GM12891 (cell line): ENCODE data around the gene LCN6.

Experiments
- DNase-seq: peaks from one replicate; pipeline ENCODE4 v3.0.0; 2011; ENCODE audit warnings: low spot score; ENCODE audit not compliant: insufficient read length
- FAIRE-seq: peaks from 2 replicates; lab custom pipeline; 2011; peaks lifted over from hg19 to GRCh38; lab: Jason Lieb, UNC
- PAX5 ChIP-seq: IDR thresholded peaks from 2 replicates; pipeline ENCODE4 v1.6.1; 2011; ENCODE audit warnings: low read length, moderate library complexity, mild to moderate bottlenecking; ENCODE audit not compliant: insufficient read depth, severe bottlenecking
- POLR2A ChIP-seq: IDR thresholded peaks from 2 replicates; pipeline ENCODE4 v1.6.1; 2011; ENCODE audit warnings: low read depth, low read length, control low read depth
- POLR2AphosphoS5 ChIP-seq: IDR thresholded peaks from 2 replicates; pipeline ENCODE4 v1.6.1; 2011; ENCODE audit warnings: low read depth, low read length, control low read depth
- POU2F2 ChIP-seq: IDR thresholded peaks from 2 replicates; pipeline ENCODE4 v1.6.1; 2011; ENCODE audit warnings: low read depth, mild to moderate bottlenecking, control low read depth, low read length, moderate library complexity
- SPI1 ChIP-seq: IDR thresholded peaks from 2 replicates; pipeline ENCODE4 v1.6.1; 2011; ENCODE audit warnings: low read depth, low read length, control low read depth
- TAF1 ChIP-seq: IDR thresholded peaks from 2 replicates; pipeline ENCODE4 v1.6.1; 2011; ENCODE audit warnings: low read depth, low read length, control low read depth

LCN6 gene

DNA sequence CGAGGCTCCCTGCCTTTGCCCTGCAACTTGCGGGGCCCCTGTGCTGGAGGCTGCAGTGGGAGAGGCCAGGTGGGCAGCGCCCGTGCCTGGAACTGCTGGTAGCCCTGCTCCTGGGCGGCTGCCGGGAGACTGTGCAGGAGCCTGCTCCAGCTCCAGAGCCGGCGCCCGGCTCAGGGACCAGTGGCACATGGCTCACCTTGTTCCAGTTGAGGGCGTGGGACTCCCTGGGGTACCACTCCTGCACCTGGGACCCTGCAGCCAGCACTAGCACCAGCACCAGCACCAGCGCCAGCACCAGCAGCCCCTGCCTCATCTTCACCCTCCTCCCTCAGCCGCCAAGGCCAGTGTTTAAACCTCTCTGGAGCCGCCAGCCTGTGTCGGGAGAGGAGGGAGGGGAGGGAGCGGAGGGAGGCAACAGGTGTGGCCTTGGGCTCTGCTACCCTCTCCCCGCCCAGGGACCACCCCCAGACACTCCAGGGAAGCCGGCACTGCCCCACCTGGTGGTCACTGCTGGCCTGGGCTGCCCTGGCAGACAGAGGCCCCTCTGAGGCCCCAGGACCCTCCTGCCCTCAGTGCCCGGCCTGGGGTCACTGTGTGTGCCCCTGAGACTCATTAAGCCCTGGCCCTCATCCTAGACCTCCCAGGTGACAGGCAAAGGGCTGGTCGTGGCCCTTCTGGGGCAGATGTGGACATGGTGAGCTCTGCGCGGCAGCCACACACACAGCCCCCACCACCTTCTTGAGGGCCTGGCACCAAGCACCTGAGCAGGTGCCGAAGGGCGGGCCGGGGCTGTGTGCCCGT is 5.5 kb downstream of the LCN6 start, which contains the start of gene LCN10:
TSS of gene LCN10 (minus strand) at position 350 of the 801 bp plus-strand sequence. CDS start at position 313, 37 bp downstream.
- no peak for FAIRE-seq
- TF ChIP-seq POLR2AphosphoS5 (no peak), PAX5 (no peak), POLR2A (no peak), TAF1 (no peak), SPI1 (no peak), POU2F2 (no peak)
- DNase-seq = no peak

DNA sequence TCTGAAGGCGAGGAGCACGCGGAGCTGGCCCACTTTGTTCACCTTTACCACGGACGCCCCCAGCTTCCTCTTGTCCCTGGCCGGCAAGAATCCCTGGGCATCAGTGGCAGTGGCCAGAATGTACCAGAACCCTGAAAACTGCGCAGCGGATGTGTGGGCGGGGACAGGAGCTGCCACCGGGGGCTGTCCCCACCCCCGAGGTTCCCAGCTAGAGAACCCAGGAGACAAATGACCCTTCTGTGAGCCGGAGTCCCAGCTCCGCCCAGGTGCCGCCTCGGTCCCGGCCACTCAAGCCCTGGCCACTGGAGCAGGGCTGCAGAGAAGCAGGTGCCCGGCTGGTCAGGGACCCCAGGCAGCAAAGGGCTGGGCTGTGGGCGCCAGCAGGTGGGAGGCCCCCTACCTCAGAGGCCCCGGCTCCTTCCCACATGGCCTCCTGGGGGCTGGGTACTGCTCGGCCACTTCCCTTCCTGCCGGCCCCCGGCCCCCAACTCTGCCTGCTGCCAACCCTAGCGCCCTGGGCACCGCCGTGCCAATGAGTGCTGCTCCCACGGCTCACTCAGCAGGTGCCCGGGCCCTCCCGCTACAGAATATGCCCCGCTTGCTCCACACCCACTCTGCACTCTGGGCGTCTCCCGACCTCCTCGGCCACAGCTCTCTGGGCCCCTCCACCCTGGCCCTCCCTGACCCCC is 6.3 kb downstream of the LCN6 start:
- DNase-seq (no peak), FAIRE-seq (peak; percentile 41)
- TF ChIP-seq POU2F2 = no peak
- TF ChIP-seq TAF1 = no peak
- TF ChIP-seq POLR2A = no peak
- no peak for TF ChIP-seq PAX5
- no peak for TF ChIP-seq POLR2AphosphoS5
- no peak for TF ChIP-seq SPI1

DNA sequence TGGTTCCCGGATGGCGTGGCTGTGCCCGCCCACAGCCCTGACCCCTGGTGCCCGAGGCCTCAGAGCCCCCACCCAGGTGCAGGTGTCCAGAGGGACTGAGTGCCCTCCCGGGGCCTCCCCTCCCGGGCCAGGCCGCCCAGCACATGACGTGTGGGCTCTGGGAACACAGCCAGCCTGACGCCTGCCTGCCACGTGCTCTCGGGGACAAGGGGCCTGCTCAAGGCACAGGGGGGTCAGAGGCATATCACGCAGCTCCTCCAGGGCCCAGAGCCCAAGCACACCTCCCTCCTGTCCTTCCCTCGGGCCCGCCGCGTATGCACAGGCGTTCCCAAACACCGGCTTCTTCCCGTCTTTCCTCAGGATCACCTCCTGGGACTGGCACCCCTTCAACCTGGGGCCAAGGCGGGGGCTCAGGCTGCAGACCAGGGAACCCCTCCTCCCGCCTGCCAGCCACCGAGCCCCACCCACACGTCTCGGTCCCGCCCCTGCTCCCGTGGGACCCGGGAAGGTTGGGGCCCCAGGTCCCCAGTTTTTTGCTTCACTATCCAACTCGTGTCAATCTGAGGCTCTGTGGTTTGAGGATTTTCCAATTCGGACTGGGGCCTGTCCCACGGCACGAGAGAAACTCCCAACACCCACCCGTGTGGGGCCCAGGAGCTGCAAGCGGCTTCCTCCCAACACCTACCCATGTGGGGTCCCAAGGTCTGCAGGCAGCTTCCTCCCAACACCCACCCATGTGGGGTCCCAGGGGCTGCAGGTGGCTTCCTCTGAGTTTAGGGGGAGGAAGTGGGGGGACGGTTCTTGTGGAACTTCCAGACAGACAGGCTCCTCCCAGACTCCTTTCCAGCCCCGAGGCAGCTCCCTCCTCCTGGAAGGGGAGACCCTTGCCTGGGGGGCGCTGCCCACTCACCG is 7.1 kb downstream of the LCN6 start:
- TF ChIP-seq POLR2AphosphoS5 (no peak), POU2F2 (no peak), TAF1 (no peak), PAX5 (no peak), SPI1 (no peak; the same call in 1 of the 2 replicates)
- FAIRE-seq = no peak
- DNase-seq = no peak

- TF ChIP-seq POLR2A = no peak
- TF ChIP-seq SPI1 = no peak
- TF ChIP-seq PAX5 = no peak
- no peak for TF ChIP-seq POU2F2
- TF ChIP-seq TAF1 = no peak
- TF ChIP-seq POLR2AphosphoS5 = no peak
- FAIRE-seq = no peak
- DNase-seq = no peak
These were observed 7.8 kb downstream of the LCN6 start for GRCh38 chr9:136740491-136740890.

- DNase-seq = no peak
- no peak for TF ChIP-seq POU2F2
- TF ChIP-seq TAF1 = no peak
- no peak for TF ChIP-seq POLR2AphosphoS5
- TF ChIP-seq SPI1 = no peak
- TF ChIP-seq POLR2A = no peak
- TF ChIP-seq PAX5 = no peak
- FAIRE-seq = no peak
These were observed 8.3 kb downstream of the LCN6 start for GRCh38 chr9:136740069-136740468.

GRCh38 chr9:136739509-136739908 is 8.8 kb downstream of the LCN6 start:
- no peak for DNase-seq
- no peak for TF ChIP-seq POLR2AphosphoS5
- no peak for TF ChIP-seq SPI1
- no peak for TF ChIP-seq PAX5
- no peak for TF ChIP-seq POU2F2
- TF ChIP-seq TAF1 = no peak
- TF ChIP-seq POLR2A = no peak
- no peak for FAIRE-seq

DNA sequence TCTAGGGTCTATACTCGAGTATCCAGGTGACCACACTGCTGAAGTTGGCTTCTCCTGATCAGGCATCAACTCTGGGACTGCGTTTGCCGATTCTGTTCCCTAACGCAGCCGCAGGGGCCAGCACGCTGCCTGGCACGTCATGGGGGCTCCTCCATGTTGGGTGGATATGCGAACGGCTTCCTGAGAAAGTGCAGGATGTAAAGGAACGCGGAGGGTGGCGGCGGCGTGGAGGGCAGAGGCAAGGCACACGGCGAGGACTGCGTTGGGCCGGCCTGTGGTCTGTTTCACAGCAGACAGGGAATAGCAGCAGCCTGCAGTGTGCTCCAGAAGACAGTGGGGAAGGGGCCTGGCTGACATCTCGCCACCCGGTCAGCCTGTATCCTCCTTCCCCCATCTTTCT is 9.4 kb downstream of the LCN6 start:
- DNase-seq (no peak), FAIRE-seq (no peak)
- TF ChIP-seq TAF1 (no peak), POU2F2 (no peak), PAX5 (no peak), SPI1 (no peak), POLR2A (no peak), POLR2AphosphoS5 (no peak)

GRCh38 chr9:136735812-136736480 is 12.4 kb downstream of the LCN6 start:
- no peak for DNase-seq
- TF ChIP-seq PAX5 (no peak), POLR2A (no peak), POU2F2 (no peak), TAF1 (no peak), SPI1 (no peak), POLR2AphosphoS5 (no peak)
- no peak for FAIRE-seq
